HG02970 (cell line): ENCODE results near the gene NECTIN1.

Source experiments
- ATAC-seq: cut with Tn5 transposase; IDR thresholded peaks from one replicate; pipeline ENCODE4 v1.9.1; 2021; ENCODE audit warnings: mild to moderate bottlenecking, moderate library complexity, moderate number of reproducible peaks; ENCODE audit not compliant: unreplicated experiment, low FRiP score

NECTIN1 gene

DNA sequence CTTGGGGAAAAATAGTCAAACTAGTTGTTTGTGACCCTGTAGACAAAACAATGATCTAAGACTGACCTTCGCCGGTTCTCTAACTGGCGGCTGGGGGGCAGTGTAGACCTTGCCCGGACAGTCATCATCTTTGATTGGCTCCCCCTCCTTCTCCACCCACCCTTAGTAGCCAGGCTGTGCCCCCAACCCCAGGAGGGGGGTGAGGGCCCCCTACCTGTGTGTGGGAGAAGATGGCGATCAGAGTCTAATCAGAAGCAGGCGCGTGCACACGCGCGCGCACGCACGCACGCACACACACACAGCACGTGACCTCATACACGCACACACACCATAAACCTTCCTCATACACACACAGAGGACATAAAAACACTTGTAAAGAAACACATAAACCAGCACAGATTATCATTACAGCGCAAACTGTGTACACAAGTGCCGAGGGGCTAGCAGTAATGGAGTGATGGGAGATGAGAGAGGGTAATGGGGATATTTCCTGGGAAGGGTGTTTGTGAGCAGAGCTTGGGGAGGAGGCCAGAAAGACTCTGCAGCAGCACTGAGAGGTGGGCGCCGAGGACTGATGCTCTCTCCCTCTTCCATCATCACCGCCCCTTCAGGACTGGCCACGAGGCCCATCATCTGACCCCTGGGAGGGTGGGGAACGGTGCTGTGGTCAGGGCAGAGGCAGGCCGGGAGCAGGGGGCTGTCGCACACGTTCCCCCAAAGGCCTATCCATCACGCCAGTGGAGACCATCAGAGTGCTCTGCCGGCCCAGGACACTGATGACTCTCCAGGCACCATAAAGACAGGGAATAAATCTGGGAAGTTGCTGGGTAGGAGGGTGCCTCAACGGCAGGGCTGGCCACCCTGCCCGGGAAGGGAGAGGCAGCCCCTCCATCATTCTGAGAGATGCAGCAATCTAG, 12.2 kb downstream of the NECTIN1 start:
- ATAC-seq = no peak

DNA sequence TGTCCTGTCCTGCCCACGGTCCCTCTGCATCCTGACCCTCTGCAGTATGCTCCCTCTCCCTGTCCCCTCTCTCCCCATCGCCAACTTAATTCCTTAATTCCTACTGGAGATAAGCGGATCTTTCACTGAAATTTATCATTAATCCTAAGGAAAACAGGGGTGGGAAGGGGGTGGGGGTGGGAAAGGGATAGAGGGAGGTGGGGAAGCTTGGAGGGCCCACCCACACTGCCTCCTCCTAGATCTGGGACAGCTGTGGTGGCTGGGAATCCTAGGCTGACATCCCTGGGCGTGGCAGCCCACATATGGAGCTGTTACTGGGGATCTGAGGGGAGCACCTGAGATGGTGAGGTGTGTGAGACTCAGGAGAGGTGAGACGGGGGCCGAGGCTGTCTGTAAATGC, 14.4 kb downstream of the NECTIN1 start:
- ATAC-seq = no peak

DNA sequence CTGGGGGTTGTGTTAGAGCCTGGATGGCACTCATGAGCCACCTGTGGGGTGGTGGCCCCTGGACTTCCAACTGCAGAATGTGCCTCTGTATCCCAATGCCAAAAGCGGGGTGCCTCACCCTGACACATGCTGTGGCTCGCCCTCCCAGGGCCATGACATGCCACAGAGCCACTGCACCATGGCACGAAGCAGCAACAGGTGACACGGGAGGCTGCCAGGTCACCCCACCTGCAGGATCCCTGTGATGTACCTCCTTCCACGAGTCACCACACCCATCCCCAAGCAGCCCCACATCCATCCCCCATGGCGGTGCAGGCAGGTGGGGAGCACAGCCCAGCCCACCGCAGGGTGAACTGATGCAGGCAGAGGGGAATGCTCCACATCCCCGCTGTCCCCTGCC, 14.8 kb downstream of the NECTIN1 start:
- ATAC-seq = no peak

DNA sequence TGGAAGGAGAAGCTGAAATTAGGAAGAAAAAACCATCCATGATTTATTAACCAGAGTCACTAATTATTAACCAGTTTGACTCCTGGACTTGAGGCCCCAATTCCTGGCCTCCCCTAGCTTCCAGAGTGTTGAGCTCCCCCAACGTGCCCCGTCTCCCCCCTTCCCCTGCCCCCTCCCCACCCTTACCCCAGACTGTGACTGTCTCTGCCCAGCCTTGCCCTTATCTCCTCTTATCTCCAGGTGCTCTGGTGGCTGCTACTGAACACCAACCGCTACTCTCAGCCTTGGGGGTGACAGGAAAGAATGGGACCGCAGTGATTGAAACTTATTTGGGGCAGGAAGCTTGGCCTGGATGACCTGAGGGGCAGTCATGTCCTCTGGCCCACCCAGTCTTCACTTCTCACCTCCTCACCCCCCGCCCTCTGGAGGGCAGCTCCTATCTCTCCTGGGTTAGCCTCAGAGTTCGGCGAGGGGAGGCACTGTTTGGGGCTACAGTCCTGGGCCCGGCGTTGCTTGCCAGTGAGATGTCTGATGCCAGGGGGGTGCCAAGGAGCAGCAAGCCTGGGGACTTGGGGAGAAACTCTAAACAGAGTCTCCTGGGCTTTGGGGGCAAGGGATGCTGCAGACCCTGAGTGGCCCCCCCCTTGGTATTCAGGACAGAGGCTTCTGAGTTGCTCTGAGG, 15.5 kb downstream of the NECTIN1 start:
- ATAC-seq = no peak

DNA sequence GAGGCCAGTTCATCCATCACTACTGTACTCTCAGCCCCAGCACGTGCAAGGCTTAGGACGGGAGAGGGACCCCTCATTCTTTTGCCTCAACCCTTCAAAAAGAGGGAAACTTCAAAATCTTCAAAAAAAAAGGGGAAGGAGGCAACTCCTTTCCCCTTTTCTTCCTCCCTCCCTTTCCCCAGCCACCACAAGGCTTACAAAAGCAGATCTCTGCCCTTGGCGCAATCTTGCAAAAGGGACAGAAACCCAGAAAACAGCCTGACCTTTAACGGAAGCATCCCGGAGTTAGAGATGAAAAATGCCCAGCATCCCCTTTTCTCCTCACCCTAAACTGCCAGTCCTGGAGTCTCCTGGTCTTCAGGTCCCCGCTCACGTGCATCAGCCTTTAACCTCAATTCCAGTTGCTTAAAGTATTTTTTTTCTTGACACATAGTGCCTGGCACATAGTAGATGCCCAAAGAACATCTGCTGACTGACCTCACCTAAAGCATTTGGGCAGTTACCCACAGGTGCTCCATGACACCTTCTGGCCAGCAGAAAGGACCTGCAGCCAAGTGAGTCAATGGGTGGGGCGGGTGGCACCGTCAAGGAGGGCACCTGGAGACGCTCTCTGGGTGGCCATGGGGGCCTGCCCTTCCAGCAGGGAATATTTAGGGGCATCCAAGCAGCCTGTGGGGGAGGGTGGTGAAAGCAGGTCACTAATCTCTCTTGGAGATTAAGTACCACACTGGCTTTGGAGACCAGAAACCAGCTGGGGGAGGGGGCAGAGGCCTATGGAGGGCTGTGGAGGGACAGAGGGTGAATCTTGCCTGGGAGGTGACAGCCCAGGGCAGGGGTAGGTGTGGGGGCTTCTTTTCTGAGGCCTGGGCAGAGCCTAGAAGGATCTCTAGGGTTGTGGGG, 16.3 kb downstream of the NECTIN1 start:
- ATAC-seq = no peak

DNA sequence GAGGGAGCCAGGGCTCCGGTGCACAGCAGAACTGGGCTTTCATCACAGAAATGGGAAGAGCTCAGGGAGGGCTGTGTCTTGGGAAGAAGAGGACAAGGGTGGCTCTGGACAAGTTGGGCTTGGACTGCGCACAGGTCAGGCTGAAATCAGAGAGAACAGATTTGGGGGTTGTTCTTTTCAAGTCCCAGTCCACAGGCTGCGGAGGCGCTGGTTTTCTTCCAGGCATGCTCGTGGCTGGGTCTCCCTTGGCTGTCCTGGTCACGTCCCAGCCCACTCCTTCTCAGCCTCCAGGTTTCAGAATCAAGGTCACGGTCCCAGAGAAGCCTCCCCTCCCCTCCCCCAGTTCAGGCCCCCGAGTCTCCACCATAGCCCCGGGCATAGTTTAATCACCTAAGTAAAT, 17.0 kb downstream of the NECTIN1 start:
- no peak for ATAC-seq

DNA sequence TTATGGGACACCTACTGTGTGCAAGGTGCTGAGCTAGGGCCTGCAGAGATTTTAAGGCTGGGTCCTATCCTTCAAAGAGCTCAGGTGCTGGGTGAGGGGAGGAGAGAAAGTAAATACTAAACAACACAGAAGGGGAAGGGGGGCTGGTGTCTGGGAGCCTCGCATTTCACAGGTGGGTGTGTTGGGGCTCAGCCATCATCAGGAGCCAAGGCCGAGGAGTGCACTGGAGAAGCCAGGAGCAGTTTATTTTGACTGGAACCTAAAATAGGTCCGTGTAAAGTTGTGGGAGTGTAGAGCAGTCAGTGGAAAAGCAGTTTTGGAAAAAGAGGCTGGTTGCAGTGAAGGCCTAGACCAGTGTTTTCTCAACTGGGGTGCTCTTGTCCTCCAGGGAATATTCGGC, 17.5 kb downstream of the NECTIN1 start:
- ATAC-seq = no peak

DNA sequence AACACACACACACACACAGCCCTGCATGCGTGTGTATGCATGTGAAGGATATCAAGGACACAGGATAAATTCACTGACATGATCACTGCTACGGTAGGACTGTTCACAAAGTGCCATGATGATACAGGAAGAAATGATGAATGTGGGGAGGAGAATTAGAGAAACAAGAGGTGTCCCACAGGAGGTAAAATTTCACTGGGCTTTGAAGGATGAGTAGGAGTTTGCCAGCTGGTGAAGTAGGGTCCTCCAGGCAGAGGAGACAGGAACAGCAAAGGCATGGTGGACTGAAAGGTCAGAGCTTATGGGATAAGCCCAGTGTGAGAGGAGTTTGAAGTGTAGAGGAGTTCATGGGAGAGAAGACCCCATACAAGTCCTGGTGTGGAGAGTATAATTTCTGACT, 18.6 kb downstream of the NECTIN1 start:
- no peak for ATAC-seq

DNA sequence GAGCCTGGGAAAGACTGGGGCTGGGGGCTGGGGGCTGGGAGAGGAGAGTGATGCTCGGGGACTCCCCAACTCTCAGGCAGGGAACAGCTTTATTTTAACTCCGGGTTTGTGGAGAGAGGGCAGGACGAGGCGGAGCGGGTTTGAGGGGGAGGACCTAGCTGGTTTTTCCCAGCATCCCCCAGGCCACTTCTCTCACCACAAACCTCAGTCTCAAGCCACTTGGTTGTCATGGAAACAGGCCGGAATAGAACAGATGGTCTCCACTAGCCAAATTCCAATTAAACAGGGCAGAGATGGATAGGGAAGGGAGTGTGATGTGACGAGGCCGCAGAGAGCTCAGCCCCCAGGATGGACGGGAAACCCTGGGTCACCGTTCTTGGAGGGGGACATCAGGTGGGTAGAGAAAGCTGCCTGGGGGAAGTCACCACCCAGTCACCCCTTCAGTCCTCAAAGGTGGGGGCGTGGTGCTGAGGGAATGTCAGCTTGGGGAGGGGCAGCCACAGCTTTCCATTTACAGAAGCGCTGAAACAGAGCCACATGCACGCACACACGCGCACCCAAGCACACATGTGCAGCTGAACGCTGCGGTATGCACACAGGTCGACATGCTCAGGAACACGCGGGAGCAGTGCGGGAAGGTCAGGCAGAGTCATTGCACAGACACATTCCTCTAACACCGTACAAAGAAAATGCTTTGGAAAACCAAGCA, 19.2 kb downstream of the NECTIN1 start:
- ATAC-seq = no peak

DNA sequence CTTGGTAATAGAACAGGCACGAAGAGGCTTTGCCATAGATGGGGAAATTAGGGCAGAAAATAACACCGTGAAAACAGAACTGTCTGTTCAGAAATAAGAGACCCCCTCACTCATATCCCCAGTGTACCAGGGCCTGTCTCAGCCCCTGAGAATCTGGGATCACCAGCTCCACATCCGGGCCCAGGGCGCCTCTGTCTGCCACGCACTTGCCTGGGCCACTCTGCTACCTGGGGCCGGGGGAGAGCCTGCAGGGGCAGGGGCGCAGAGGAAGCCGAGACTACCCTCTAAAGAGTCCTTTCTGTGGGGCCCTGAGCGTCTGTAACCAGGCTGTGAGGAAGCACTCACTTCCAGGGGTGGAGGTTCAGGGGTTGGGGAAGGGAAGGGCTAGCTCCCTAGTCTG, 19.8 kb downstream of the NECTIN1 start:
- ATAC-seq = no peak

DNA sequence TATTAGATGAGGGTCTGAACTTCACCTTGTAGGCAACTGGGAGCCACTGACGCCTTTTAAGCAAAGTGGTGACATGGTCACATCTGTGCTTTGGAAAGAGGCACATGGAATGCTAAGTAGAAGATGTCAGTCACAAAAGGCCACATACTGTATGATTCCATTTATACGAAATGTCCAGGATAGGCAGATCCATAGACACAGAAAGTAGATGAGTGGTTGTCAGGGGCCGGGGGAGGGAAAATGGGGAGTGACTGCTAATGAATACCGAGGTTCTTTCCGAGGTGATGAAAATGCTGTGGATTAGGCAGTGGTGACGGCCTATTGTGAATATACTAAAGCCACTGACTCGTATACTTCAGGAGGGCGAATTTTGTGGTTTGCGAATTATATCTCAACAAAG, 20.6 kb downstream of the NECTIN1 start:
- ATAC-seq = no peak

DNA sequence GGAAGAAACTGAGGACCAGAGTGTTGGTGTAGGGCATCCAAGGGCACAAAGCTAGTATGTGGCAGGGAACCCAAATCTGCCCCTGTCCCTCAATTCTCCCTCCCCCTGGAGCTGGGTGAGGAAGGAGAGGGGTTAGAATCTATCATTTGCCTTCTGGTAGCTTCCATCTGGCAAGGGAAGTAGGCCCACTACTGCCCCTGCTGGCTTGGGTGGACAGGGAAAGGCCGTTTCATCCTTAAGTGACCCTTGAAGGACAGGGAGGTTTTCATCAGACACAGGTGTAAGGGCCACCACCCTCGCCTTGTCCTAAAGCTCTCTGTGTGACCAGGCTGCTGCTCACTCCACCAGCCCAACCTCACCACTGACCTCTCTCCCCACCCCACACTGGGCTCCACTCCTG, 22.1 kb downstream of the NECTIN1 start:
- ATAC-seq = no peak

DNA sequence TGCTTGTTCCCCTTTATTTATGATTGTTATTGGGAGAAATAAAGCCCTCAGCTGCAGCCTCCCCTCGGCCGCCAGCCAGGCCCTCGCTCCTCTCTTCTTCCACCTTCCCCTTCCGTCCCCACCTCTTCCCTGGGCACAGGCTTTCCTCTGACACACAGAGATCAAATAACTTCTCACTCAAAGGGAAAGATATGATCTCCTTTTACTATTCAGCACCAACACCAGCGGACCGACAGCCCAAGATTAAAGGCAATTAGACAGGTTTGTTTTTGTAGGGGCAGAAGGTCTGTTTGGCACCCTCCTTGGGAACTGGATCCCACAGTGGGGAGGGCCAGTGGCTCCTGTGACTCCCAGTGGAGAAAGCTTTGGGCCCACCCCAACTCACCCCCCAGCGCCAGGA, 23.0 kb downstream of the NECTIN1 start:
- no peak for ATAC-seq

DNA sequence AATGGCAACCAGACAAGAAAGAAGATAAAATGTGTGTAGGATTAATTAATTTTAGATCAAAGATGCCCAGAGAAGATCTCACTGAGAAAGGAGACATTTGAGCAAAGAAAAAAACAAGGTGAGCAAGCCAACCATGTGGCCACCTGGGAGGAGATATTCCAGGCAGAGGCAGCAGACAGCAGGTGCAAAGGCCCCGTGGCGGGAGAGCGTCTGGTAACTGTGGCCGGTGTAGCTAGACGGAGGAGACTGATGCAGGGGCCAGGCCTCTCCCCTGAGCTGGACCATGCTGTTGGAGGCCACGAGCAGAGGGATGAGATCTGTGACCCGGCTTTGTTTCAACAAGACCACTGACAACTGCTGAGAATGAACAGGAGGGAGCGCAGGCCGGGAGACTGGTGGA, 23.6 kb downstream of the NECTIN1 start:
- no peak for ATAC-seq

DNA sequence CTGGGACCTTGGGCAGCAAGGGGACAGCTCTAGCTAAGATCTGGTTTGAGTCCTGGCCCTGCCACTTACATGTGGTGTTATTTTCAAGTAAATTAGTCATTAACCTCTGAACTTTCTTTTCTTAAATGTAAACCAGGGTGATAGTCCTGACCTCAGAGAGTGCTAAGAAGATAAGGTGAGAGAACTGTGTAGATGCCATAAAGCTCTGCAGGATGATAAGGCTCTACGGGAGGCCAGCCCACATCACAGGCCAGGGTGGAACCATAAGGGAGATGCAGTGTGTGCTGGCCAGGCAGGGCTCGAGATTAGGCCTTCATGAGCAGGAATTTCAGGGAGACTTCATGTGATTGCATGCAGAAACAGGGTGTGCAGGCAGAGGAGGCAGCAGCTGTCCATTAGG, 24.2 kb downstream of the NECTIN1 start:
- ATAC-seq = no peak

DNA sequence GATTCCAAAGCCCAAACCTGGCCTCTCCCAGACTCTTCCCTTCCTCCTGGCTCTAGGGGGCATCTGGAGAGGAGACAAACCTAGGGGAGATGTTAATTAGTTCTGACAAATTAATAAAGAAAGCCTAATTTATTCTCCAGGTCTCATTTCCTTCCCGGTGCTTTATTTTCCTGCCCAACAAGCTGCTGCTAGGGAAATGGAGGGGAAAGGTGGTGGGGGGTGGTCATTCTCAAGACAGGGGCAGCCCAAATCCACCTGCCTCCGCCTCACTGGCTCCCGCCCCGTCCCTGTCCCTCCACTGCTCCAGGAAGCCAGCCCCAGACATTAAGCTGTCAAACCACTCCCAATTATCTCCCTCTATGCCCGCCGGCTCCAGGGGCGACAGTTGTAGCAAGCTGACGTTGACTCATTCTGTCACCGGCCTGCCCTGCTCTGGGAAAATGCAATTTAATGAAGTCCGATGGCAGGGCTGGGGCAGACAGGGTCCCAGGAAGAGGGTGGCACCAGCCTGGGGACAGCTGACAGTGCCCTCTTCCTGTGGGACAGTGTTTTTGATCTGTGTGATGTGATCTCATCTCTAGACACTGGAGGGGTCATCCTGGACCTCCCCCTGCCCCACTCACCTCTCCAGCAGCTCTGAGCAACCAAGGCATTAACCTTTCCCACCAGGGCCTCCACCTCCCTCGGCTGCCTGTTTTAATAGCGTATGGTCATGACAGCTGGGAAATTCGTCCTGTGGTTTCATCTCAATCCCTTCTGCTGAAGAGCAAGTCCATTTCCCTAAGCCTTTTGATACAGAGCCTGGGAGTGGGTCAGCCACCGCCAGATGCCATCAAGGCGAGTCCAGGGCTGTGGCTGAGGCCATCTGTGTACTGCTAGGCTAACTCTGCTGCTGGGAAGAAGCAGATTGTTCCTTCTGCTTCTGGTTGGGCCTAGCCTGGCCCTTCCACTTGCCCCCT, 27.1 kb downstream of the NECTIN1 start:
- ATAC-seq = no peak

DNA sequence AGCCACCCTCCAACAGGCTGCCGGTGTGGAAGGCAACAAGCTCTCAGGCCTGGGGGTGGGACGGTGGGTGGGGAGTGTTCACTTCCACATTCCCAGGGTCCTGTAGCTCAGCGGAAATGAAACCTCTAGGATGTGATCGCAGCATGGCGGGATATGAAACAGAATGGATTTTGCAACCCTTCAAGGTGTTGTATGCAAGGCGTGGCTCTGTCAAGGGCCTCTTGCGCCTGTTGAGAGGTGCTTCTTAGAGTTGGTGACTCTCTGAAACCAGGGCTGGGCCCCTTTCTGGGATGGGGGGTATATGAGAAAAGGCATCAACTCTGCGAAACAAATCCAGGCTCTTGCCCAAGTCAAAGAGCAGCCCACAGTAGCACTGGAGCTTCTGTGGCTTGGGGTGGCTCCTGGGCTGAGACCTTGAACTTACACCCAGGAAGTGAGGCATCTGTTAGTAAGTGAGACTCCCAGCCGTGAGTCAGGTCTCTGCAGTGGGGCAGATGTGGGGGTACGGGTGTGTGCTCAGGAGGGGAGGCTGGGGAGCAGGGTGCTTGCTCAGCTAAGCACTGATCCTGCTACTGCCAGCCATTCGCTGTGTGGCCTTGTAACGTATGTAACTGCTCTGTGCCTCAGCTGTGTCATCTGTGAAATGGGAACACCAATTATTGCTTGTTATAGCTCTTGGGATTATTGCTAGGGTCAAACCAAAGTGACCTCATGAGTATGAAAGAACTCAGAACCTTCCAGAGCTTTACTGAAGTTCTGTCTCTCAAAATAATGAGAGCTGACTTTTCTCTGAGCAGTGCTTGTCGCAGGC, 28.3 kb downstream of the NECTIN1 start:
- no peak for ATAC-seq

DNA sequence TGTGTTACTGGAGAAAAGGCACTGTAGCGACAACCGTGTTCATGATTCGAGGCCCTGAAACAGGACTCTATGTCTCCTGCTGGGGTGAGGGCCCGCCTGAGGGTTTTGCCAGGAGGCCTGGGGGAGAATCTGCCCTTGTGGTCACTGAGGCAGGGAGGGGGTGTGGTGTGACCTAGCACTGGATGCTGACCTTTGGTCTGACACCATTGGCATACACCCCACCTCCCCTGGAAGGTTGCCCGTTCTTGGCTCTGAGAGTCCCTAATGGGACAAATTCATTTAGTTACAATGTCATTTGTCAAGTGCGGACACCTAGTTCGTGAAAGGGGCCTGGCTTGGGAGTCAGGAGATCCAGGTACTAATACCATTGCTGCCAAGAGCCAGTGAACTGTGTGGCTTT, 29.0 kb downstream of the NECTIN1 start:
- ATAC-seq = no peak
